Lower leg skin (tissue), 3 donors: ENCODE results near the gene FOXL3.

Experiments used
- CTCF ChIP-seq, 3 donors: fragments of 450-650 bp; IDR thresholded peaks; one replicate each; pipeline ENCODE4 v1.5.1; 2016; ENCODE audit warnings: antibody characterized with exemption in 3 of 3, mild to moderate bottlenecking in 3 of 3, moderate library complexity in 2 of 3
- POLR2A ChIP-seq, 2 donors: fragments of 450-650 bp; IDR thresholded peaks; one replicate each; pipeline ENCODE4 v1.6.1; 2016 to 2017; ENCODE audit warnings: antibody characterized with exemption in 2 of 2, mild to moderate bottlenecking in 1 of 2, moderate library complexity in 1 of 2

GRCh38 chr7:335358-336148 is 45.6 kb downstream of the FOXL3 start:
- TF ChIP-seq CTCF (IDR thresholded peaks at IDR 0.05) (no peak), POLR2A (IDR thresholded peaks at IDR 0.05) (no peak)
